CD14-positive monocyte (primary cell): ENCODE data around the gene TGM2. TPM values are rescaled to one million over a fixed set of nuclear protein-coding genes. Genes with fewer than 3 reads are reported as not detected.

Experiments
- DNase-seq, 3 donors: peaks; one replicate each; pipeline ENCODE4 v3.0.0-alpha.2; 2011 to 2022
- H2AFZ ChIP-seq: 2 replicates; pipeline ENCODE4 v1.6.0; 2012; ENCODE audit warnings: mild to moderate bottlenecking, low read depth, low read length, inconsistent platforms; ENCODE audit not compliant: insufficient read depth, poor library complexity, severe bottlenecking
- H3K27ac ChIP-seq, 2 donors: 1 replicate in 1 of 2; 2 replicates in 1 of 2; pipeline ENCODE4 v1.5.1; 2012 to 2013; ENCODE audit warnings: low read length in 2 of 2, control low read depth in 1 of 2, inconsistent platforms in 1 of 2, low read depth in 1 of 2, mild to moderate bottlenecking in 1 of 2
- H3K27me3 ChIP-seq, 2 donors: one replicate each; pipeline versions ENCODE4 v1.6.0 to v1.6.1; 2011 to 2013; ENCODE audit warnings: low read length in 2 of 2; ENCODE audit not compliant: control insufficient read depth in 2 of 2, insufficient read depth in 2 of 2
- H3K36me3 ChIP-seq, 2 donors: replicated peaks in 1 of 2; 1 replicate in 1 of 2; 2 replicates in 1 of 2; pipeline versions ENCODE4 v1.5.1 to v1.6.1; 2012 to 2013; ENCODE audit warnings: low read length in 2 of 2, control low read depth in 1 of 2, inconsistent platforms in 1 of 2, mild to moderate bottlenecking in 1 of 2; ENCODE audit not compliant: insufficient read depth in 2 of 2, control insufficient read depth in 1 of 2
- H3K4me1 ChIP-seq, 2 donors: 1 replicate in 1 of 2; 2 replicates in 1 of 2; pipeline versions ENCODE4 v1.5.1 to v1.6.1; 2012 to 2013; ENCODE audit warnings: low read length in 2 of 2, control low read depth in 1 of 2, inconsistent platforms in 1 of 2, mild to moderate bottlenecking in 1 of 2, moderate library complexity in 1 of 2; ENCODE audit not compliant: insufficient read depth in 2 of 2, control insufficient read depth in 1 of 2
- H3K4me2 ChIP-seq: replicated peaks from 2 replicates; pipeline ENCODE3; 2012; ENCODE audit warnings: low read length, moderate library complexity, mild to moderate bottlenecking; ENCODE audit not compliant: poor library complexity, severe bottlenecking; ENCODE audit errors: extremely low read depth
- H3K4me3 ChIP-seq, 3 experiments: fragments of 200-600 bp in 1 of 3; sonication (generic) in 1 of 3; replicated peaks in 1 of 3; 1 replicate in 2 of 3; 2 replicates in 1 of 3; pipeline ENCODE4 v1.5.1; 2011 to 2013; ENCODE audit warnings: low read length in 3 of 3, mild to moderate bottlenecking in 3 of 3, control low read depth in 2 of 3, low read depth in 2 of 3, inconsistent platforms in 1 of 3, moderate library complexity in 1 of 3
- H3K79me2 ChIP-seq: 2 replicates; pipeline ENCODE4 v1.6.0; 2012; ENCODE audit warnings: mild to moderate bottlenecking, control low read depth, inconsistent platforms, low read length, moderate library complexity; ENCODE audit not compliant: insufficient read depth
- H3K9ac ChIP-seq: 2 replicates; pipeline ENCODE4 v1.6.0; 2017; ENCODE audit warnings: low read length, mild to moderate bottlenecking; ENCODE audit not compliant: insufficient read depth, poor library complexity, severe bottlenecking
- H3K9me3 ChIP-seq, 2 donors: replicated peaks in 1 of 2; 1 replicate in 1 of 2; 2 replicates in 1 of 2; pipeline versions ENCODE4 v1.5.1 to v1.6.1; 2012 to 2013; ENCODE audit warnings: low read length in 2 of 2, control low read depth in 1 of 2; ENCODE audit not compliant: control insufficient read depth in 1 of 2, insufficient read depth in 1 of 2
- H4K20me1 ChIP-seq: 2 replicates; pipeline ENCODE4 v1.6.0; 2012; ENCODE audit warnings: mild to moderate bottlenecking, low read length, control low read depth, moderate library complexity; ENCODE audit not compliant: insufficient read depth
- H3K27ac Mint-ChIP-seq, 7 donors: one replicate each; pipeline ENCODE4 v1.8.0; 2020; ENCODE audit warnings: mild to moderate bottlenecking in 7 of 7, mixed read lengths in 7 of 7, moderate library complexity in 6 of 7, inconsistent platforms in 2 of 7
- H3K27me3 Mint-ChIP-seq, 3 donors: one replicate each; pipeline ENCODE4 v1.8.0; 2021 to 2022; ENCODE audit warnings: low read depth in 3 of 3, mild to moderate bottlenecking in 3 of 3, mixed read lengths in 3 of 3, moderate library complexity in 3 of 3, inconsistent platforms in 1 of 3
- H3K36me3 Mint-ChIP-seq, 2 donors: one replicate each; pipeline ENCODE4 v1.8.0; 2020; ENCODE audit warnings: mixed read lengths in 2 of 2, inconsistent platforms in 1 of 2, mild to moderate bottlenecking in 1 of 2
- H3K4me1 Mint-ChIP-seq: one replicate; pipeline ENCODE4 v1.8.0; 2020; ENCODE audit warnings: mild to moderate bottlenecking, mixed read lengths
- H3K4me3 Mint-ChIP-seq, 2 donors: one replicate each; pipeline ENCODE4 v1.8.0; 2020; ENCODE audit warnings: mild to moderate bottlenecking in 2 of 2, mixed read lengths in 2 of 2, moderate library complexity in 1 of 2
- H3K9me3 Mint-ChIP-seq, 7 donors: one replicate each; pipeline ENCODE4 v1.8.0; 2020 to 2022; ENCODE audit warnings: mixed read lengths in 7 of 7, mild to moderate bottlenecking in 6 of 7, moderate library complexity in 6 of 7, inconsistent platforms in 2 of 7
- WGBS: methylation state at CpG from one replicate; pipeline ENCODE4 v1.1.5; 2013; ENCODE audit warnings: missing lambda C conversion rate; ENCODE audit not compliant: insufficient coverage; 5-methylcytosine and 5-hydroxymethylcytosine counted together
- intact Hi-C, 2 donors: fragments of 100-400 bp; cut with micrococcal nuclease; formaldehyde crosslinking; loops; one replicate each; pipeline versions ENCODE4 v1.15.0 to v1.15.1; 2023
- polyA plus RNA-seq, 3 donors: library from polyadenylated mRNA; depleted of rRNA in 1 of 3; unstranded in 2 of 3; stranded (reverse) in 1 of 3; fragments of 300-500 nt in 2 of 3; fragments of >200 nt in 1 of 3; fragmentation: Illumina TruSeq in 2 of 3; gene quantifications; 1 replicate in 2 of 3; 2 replicates in 1 of 3; pipeline ENCODE4 v1.2.3, GENCODE V29; 2012 to 2021
- TF ChIP-seq, protein P1 (sequence below): fragments of 200-600 bp; IDR thresholded peaks from one replicate; pipeline ENCODE4 v1.8.0; 2022; ENCODE audit warnings: antibody characterized with exemption, mild to moderate bottlenecking

TGM2 gene
- polyA plus RNA-seq, 3 donors, result 0.47 to 1.7 (median 1.6) TPM

DNA sequence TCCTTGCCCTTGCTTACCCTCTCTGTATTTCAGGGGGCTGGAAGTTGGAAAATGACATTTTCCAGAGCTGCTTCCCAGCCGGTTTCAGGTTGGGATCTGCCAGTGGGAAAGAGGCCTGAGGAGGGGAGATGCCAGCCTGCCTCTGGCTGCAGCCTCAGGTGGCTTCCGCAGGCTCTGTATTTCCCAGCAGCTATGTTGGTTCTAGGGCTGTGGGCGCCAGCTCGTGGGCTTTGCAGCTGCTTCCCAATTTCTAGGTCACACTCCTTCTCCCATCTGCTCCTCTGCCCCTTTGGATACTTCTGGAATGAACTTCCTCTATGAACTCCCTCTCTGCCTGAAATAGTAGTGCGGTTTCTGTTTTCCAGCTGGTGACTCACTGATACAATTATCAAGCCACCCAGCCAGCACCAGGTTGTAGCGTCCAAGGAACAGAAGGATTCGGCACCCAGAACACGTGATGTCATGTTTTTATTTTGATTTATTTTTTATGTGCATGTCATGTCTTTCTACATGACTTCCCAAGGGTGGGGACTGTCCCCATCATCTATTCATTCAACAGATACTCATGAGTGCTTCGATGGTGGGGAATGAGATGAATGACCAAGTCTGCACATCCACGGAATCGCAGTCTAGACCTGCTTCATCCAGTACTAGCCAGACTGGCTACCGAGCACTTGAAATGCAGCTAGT lies 38.0 kb downstream of the TGM2 start:
- H4K20me1 ChIP-seq, result no peaks in the 10 kb centered on the region
- 92% methylated on average over 5 of the region's 12 CpGs for WGBS
- H3K4me3 ChIP-seq, result no peak overlapping the region
- H3K79me2 ChIP-seq, result no peaks in the 10 kb centered on the region
- H3K27ac ChIP-seq, result no peak overlapping the region
- no peak overlapping the region for H3K9ac ChIP-seq
- DNase-seq, result no peak
- H3K9me3 ChIP-seq, result no peaks in the 10 kb centered on the region
- intact Hi-C loops, result no loop called here
- H3K36me3 ChIP-seq, result no peaks in the 10 kb centered on the region
- no peak overlapping the region for H3K4me3 Mint-ChIP-seq
- no peaks in the 10 kb centered on the region for H3K4me1 ChIP-seq
- no peaks in the 10 kb centered on the region for H3K36me3 Mint-ChIP-seq
- no peaks in the 10 kb centered on the region for H3K4me1 Mint-ChIP-seq
- no peak overlapping the region for H2AFZ ChIP-seq
- no peak overlapping the region for H3K27ac Mint-ChIP-seq
- no peaks in the 10 kb centered on the region for H3K9me3 Mint-ChIP-seq
- peaks cover 0 to 5% (median 4%) of the 10 kb centered on the region in 3 donors for H3K27me3 Mint-ChIP-seq
- no peaks in the 10 kb centered on the region for H3K27me3 ChIP-seq
- no peak overlapping the region for H3K4me2 ChIP-seq
- TF ChIP-seq, protein P1, sequence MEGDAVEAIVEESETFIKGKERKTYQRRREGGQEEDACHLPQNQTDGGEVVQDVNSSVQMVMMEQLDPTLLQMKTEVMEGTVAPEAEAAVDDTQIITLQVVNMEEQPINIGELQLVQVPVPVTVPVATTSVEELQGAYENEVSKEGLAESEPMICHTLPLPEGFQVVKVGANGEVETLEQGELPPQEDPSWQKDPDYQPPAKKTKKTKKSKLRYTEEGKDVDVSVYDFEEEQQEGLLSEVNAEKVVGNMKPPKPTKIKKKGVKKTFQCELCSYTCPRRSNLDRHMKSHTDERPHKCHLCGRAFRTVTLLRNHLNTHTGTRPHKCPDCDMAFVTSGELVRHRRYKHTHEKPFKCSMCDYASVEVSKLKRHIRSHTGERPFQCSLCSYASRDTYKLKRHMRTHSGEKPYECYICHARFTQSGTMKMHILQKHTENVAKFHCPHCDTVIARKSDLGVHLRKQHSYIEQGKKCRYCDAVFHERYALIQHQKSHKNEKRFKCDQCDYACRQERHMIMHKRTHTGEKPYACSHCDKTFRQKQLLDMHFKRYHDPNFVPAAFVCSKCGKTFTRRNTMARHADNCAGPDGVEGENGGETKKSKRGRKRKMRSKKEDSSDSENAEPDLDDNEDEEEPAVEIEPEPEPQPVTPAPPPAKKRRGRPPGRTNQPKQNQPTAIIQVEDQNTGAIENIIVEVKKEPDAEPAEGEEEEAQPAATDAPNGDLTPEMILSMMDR, result no peak

DNA sequence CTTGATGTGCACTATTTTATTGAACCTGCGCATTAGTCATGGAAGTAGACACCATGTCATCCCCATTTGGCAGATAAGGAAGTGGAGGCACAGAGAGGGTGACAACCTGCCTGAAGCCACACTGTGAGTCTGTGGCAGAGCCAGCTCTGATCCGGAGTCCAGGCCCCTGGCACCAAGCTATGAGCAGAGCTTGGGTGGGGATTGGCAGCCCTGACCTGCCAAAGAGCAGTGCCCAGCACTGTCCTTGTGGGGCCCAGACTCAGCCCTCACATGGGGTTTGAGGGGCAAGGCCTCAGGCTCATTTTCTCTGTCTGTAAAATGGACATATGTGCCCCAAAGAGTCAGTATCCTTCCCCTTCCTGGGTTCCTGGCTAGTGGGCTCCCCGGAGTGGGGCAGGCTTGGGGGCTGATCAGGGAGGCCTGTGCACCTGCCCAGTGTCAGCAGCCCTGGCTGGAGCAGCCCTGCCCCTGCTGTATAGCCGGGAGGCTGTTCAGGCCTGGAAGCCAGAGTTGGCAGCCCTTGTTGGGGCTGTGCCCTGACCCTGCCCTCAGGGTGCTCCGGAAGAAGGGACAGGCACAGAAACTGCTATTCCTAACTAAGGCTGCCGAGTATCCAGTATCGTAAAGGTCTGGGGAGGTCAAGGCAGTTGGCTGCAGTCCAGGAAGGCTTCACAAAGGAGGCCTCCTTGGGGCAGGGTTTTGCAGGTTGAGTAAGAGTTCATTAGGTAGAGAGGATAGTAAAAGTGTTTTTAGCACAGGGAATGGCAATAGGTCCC lies 38.7 kb downstream of the TGM2 start:
- no peaks in the 10 kb centered on the region for H3K4me1 Mint-ChIP-seq
- no peaks in the 10 kb centered on the region for H3K9me3 Mint-ChIP-seq
- Histone ChIP-seq H3K9ac (no peak overlapping the region), H3K4me1 (no peaks in the 10 kb centered on the region), H2AFZ (no peak overlapping the region), H3K27me3 (no peaks in the 10 kb centered on the region), H3K27ac (no peak overlapping the region), H4K20me1 (no peaks in the 10 kb centered on the region), H3K79me2 (no peaks in the 10 kb centered on the region), H3K4me2 (no peak overlapping the region), H3K4me3 (no peak overlapping the region), H3K9me3 (no peaks in the 10 kb centered on the region), H3K36me3 (no peaks in the 10 kb centered on the region)
- intact Hi-C loops, result no loop called here
- no peak overlapping the region for H3K27ac Mint-ChIP-seq
- 98% methylated on average over 4 of the region's 7 CpGs for WGBS
- peaks cover 0 to 4% (median 1%) of the 10 kb centered on the region in 3 donors for H3K27me3 Mint-ChIP-seq
- no peak for DNase-seq
- H3K4me3 Mint-ChIP-seq, result no peak overlapping the region
- TF ChIP-seq, protein P1, result no peak
- no peaks in the 10 kb centered on the region for H3K36me3 Mint-ChIP-seq
